Stimulated activated CD8-positive, alpha-beta memory T cell treated with anti-CD3 and anti-CD28 coated beads, Interleukin-15, amount 100 ng/mL, for 24 hours (primary cell): ENCODE data around the gene SYNE2.
A peak's percentile ranks its signal among the peaks of the same experiment; 100 is the strongest.
"Not testable (repeated sequence)": the region's sequence is repeated elsewhere in the genome, so short reads cannot be mapped to it uniquely, and the experiment has no call there.

Experiments
- DNase-seq: peaks from one replicate; pipeline ENCODE4 v3.0.0-alpha.2; 2020; ENCODE audit warnings: low read depth

Gene SYNE2

GRCh38 chr14:63852817-63853731 lies at the start of gene SYNE2:
Gene SYNE2 (plus strand): TSS chr14:63853004. CDS start chr14:63909149, 56,145 bp downstream.
- DNase-seq = peak; percentile 67

- DNase-seq = not testable (repeated sequence)
These were observed 49.5 kb upstream of the SYNE2 start for GRCh38 chr14:63803221-63803791.

- DNase-seq = not testable (repeated sequence)
These were observed 46.7 kb upstream of the SYNE2 start for GRCh38 chr14:63806064-63806463.

GRCh38 chr14:63811692-63812091 lies 41.1 kb upstream of the SYNE2 start:
- not testable (repeated sequence) for DNase-seq

GRCh38 chr14:63833728-63834127 lies 19.1 kb upstream of the SYNE2 start:
- DNase-seq = no peak

- DNase-seq = no peak
These were observed 11.8 kb upstream of the SYNE2 start for GRCh38 chr14:63840981-63841380.

GRCh38 chr14:63843796-63844195 lies 9.0 kb upstream of the SYNE2 start:
- DNase-seq = no peak

GRCh38 chr14:63848890-63849289 lies 3.9 kb upstream of the SYNE2 start:
- DNase-seq = no peak

GRCh38 chr14:63852271-63852816 lies 460 bp upstream of the SYNE2 start:
- no peak for DNase-seq

GRCh38 chr14:63853831-63854293 lies 1.1 kb downstream of the SYNE2 start:
- DNase-seq = no peak

GRCh38 chr14:63854330-63854729 lies 1.5 kb downstream of the SYNE2 start:
- DNase-seq = no peak

GRCh38 chr14:63855281-63855680 lies 2.5 kb downstream of the SYNE2 start:
- DNase-seq = no peak

GRCh38 chr14:63857466-63858030 lies 4.7 kb downstream of the SYNE2 start:
- DNase-seq = no peak

GRCh38 chr14:63860146-63860545 lies 7.3 kb downstream of the SYNE2 start:
- no peak for DNase-seq

GRCh38 chr14:63862163-63862562 lies 9.4 kb downstream of the SYNE2 start:
- DNase-seq = no peak

- no peak for DNase-seq
These were observed 10.2 kb downstream of the SYNE2 start for GRCh38 chr14:63863004-63863403.

- not testable (repeated sequence) for DNase-seq
These were observed 12.0 kb downstream of the SYNE2 start for GRCh38 chr14:63864775-63865174.

GRCh38 chr14:63867933-63868921 lies 15.4 kb downstream of the SYNE2 start:
- no peak for DNase-seq

- DNase-seq = not testable (repeated sequence)
These were observed 17.3 kb downstream of the SYNE2 start for GRCh38 chr14:63869940-63870752.

GRCh38 chr14:63870753-63871037 lies 17.9 kb downstream of the SYNE2 start:
- DNase-seq = not testable (repeated sequence)

GRCh38 chr14:63874223-63874622 lies 21.4 kb downstream of the SYNE2 start:
- DNase-seq = no peak
